ENCODE results near the gene USH2A.

USH2A gene

GRCh38 chr1:216422821-216423520 lies at the start of gene USH2A:
Gene USH2A (minus strand): TSS chr1:216423448. CDS start chr1:216422336, 1,112 bp downstream.
- no peak for DNase-seq

GRCh38 chr1:216466162-216466801 lies 43.0 kb upstream of the USH2A start:
- no peak for DNase-seq

- no peak for DNase-seq
These were observed 41.2 kb upstream of the USH2A start for GRCh38 chr1:216464489-216464888.

GRCh38 chr1:216462066-216462775 lies 39.0 kb upstream of the USH2A start:
- DNase-seq, result no peak

- no peak for DNase-seq
These were observed 38.2 kb upstream of the USH2A start for GRCh38 chr1:216461466-216461865.

- DNase-seq, result no peak
These were observed 36.5 kb upstream of the USH2A start for GRCh38 chr1:216459651-216460207.

- DNase-seq, result no peak
These were observed 35.6 kb upstream of the USH2A start for GRCh38 chr1:216458812-216459211.

GRCh38 chr1:216457356-216457755 lies 34.1 kb upstream of the USH2A start:
- DNase-seq, result no peak

- DNase-seq, result no peak
These were observed 33.4 kb upstream of the USH2A start for GRCh38 chr1:216456682-216457081.

- DNase-seq, result no peak
These were observed 30.5 kb upstream of the USH2A start for GRCh38 chr1:216453777-216454176.

GRCh38 chr1:216450227-216450626 lies 27.0 kb upstream of the USH2A start:
- DNase-seq, result no peak

GRCh38 chr1:216448011-216448510 lies 24.8 kb upstream of the USH2A start:
- DNase-seq, result no peak

GRCh38 chr1:216437603-216438002 lies 14.4 kb upstream of the USH2A start:
- no peak for DNase-seq

GRCh38 chr1:216434232-216434631 lies 11.0 kb upstream of the USH2A start:
- no peak for DNase-seq

- no peak for DNase-seq
These were observed 9.9 kb upstream of the USH2A start for GRCh38 chr1:216433175-216433574.

- DNase-seq, result no peak
These were observed 7.5 kb upstream of the USH2A start for GRCh38 chr1:216430744-216431143.

- DNase-seq, result no peak
These were observed 2.3 kb upstream of the USH2A start for GRCh38 chr1:216425577-216425976.

GRCh38 chr1:216420746-216421145 lies 2.5 kb downstream of the USH2A start:
- DNase-seq, result no peak

GRCh38 chr1:216420263-216420662 lies 3.0 kb downstream of the USH2A start:
- DNase-seq, result no peak

- DNase-seq, result no peak
These were observed 6.8 kb downstream of the USH2A start for GRCh38 chr1:216416488-216416887.

- no peak for DNase-seq
These were observed 13.2 kb downstream of the USH2A start for GRCh38 chr1:216410026-216410425.

GRCh38 chr1:216390956-216391355 lies 32.3 kb downstream of the USH2A start:
- DNase-seq, result no peak

GRCh38 chr1:216389774-216390173 lies 33.5 kb downstream of the USH2A start:
- DNase-seq, result no peak

- DNase-seq, result no peak
These were observed 34.7 kb downstream of the USH2A start for GRCh38 chr1:216388558-216388957.

Data from activated CD4-positive, alpha-beta T cell treated with anti-CD3 and anti-CD28 coated beads for 4 hours (primary cell).